ENCODE results near the gene PTPRG. TPM values are rescaled to one million over a fixed set of nuclear protein-coding genes. Genes with fewer than 3 reads are reported as not detected.
A peak's percentile ranks its signal among the peaks of the same experiment; 100 is the strongest.
"Not testable (repeated sequence)": the region's sequence is repeated elsewhere in the genome, so short reads cannot be mapped to it uniquely, and the experiment has no call there.

The PTPRG gene
- total RNA-seq, 3 donors from 2014 or later: 28.9 to 54.7 (median 40.4) TPM

DNA sequence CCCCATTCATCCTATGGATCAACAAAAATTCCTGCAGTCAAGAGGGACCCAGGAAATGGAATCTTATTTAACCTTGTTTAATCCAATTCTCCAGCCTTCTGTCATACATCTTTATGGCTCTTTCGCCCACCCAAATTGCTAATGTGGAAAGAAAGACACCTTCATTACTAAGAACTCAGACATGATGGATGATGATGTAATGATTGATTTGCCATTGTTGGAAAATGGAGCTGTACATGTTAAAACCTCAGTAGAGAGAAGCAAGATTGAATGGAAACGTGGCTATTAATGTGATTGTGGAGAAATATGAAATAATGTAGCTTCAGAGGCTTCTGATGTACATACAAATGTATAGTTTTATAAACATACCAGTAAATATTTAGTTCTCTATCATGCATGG is 15.7 kb upstream of the PTPRG start:
- no peaks in the 10 kb centered on the region for H3K9me3 ChIP-seq
- intact Hi-C loops (cut with DNase I, micrococcal nuclease): no loop called here

DNA sequence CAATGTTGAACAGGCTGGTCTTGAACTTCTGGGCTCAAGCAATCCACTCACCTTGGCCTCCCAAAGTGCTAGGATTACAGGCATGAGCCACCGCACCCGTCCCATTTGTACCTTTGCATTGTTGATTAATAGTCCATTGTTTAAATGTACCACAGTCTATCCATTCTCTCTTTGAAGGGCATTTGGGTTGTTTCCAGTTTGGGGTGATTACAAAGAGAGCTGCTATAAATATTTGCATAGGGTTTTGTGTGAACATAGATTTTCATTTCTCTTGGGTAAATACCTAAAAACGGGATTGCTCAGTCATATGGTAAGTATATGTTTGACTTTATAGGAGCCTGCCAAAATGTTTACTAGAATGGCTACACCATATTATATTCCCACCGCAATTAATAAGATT is 13.7 kb upstream of the PTPRG start:
- no peak for ATAC-seq
- TF ChIP-seq, protein P1, sequence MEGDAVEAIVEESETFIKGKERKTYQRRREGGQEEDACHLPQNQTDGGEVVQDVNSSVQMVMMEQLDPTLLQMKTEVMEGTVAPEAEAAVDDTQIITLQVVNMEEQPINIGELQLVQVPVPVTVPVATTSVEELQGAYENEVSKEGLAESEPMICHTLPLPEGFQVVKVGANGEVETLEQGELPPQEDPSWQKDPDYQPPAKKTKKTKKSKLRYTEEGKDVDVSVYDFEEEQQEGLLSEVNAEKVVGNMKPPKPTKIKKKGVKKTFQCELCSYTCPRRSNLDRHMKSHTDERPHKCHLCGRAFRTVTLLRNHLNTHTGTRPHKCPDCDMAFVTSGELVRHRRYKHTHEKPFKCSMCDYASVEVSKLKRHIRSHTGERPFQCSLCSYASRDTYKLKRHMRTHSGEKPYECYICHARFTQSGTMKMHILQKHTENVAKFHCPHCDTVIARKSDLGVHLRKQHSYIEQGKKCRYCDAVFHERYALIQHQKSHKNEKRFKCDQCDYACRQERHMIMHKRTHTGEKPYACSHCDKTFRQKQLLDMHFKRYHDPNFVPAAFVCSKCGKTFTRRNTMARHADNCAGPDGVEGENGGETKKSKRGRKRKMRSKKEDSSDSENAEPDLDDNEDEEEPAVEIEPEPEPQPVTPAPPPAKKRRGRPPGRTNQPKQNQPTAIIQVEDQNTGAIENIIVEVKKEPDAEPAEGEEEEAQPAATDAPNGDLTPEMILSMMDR (IDR thresholded peaks at IDR 0.05): no peak

More for the DNA sequence above, 15.7 kb upstream of the PTPRG start:
- no peak overlapping the region for H3K4me3 ChIP-seq
- ATAC-seq (no peak), DNase-seq (no peak)
- H3K4me1 ChIP-seq (ENCODE audit: low read depth): no peaks in the 10 kb centered on the region
- TF ChIP-seq, protein P1 (IDR thresholded peaks at IDR 0.05): no peak
- H3K36me3 ChIP-seq (ENCODE audit: low read depth): no peaks in the 10 kb centered on the region

DNA sequence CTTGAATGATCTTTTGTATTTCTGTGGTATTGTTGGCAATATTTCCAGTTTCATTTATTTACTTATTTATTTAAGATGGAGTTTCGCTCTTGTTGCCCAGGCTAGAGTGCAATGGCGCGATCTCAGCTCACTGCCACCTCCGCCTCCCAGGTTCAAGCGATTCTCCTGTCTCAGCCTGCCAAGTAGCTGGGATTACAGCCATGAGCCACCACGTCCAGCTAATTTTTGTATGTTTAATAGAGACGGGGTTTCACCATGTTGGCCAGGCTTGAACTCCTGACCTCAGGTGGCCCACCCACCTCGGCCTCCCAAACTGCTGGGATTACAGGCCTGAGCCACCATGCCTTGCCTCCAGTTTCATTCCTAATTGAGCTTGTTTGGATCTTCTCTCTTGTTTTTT is 8.7 kb upstream of the PTPRG start:
- intact Hi-C loops (cut with DNase I, micrococcal nuclease); DNase-seq; H3K4me1 ChIP-seq (ENCODE audit: low read depth); ATAC-seq; H3K36me3 ChIP-seq (ENCODE audit: low read depth); H3K9me3 ChIP-seq; H3K4me3 ChIP-seq: not testable (repeated sequence)

More for the DNA sequence above, 13.7 kb upstream of the PTPRG start:
- no peak for DNase-seq
- H3K36me3 ChIP-seq (ENCODE audit: low read depth): no peaks in the 10 kb centered on the region
- H3K9me3 ChIP-seq: no peaks in the 10 kb centered on the region
- intact Hi-C loops (cut with DNase I, micrococcal nuclease): no loop called here
- H3K4me3 ChIP-seq: no peak overlapping the region
- no peaks in the 10 kb centered on the region for H3K4me1 ChIP-seq (ENCODE audit: low read depth)

DNA sequence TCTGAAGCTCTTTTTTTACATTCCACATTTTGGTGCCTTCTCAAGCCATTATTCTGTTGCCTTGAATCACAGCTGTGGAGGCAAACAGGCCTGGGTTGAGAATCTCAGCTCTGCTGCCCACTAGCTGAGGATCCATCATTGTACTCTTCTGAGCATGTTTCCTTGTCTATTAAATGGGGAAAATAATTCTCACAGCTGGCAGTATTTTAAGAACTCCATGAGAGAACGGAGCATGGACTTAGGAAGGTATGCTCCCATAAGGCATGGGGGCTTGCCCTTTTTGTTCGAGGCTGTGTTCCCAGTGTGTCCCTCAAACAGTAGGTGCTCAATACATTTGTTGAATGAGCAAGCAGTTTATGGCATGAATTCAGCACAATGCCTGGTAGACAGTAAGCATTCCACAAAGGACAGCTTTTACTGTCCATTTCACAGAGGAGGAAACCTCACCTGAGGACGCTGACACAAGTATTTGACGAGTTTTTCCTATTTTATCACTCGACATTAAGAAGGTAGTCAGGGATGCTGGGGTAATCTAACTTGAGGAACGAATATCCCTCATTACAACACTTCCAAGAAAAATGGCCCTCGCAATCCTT is 2.1 kb upstream of the PTPRG start:
- H3K9me3 ChIP-seq: no peaks in the 10 kb centered on the region
- H3K4me3 ChIP-seq: no peak overlapping the region
- no peaks in the 10 kb centered on the region for H3K36me3 ChIP-seq (ENCODE audit: low read depth)
- H3K4me1 ChIP-seq (ENCODE audit: low read depth): no peaks in the 10 kb centered on the region
- ATAC-seq (no peak), DNase-seq (no peak)
- TF ChIP-seq, protein P1 (IDR thresholded peaks at IDR 0.05): no peak
- intact Hi-C loops (cut with DNase I, micrococcal nuclease): no loop called here

DNA sequence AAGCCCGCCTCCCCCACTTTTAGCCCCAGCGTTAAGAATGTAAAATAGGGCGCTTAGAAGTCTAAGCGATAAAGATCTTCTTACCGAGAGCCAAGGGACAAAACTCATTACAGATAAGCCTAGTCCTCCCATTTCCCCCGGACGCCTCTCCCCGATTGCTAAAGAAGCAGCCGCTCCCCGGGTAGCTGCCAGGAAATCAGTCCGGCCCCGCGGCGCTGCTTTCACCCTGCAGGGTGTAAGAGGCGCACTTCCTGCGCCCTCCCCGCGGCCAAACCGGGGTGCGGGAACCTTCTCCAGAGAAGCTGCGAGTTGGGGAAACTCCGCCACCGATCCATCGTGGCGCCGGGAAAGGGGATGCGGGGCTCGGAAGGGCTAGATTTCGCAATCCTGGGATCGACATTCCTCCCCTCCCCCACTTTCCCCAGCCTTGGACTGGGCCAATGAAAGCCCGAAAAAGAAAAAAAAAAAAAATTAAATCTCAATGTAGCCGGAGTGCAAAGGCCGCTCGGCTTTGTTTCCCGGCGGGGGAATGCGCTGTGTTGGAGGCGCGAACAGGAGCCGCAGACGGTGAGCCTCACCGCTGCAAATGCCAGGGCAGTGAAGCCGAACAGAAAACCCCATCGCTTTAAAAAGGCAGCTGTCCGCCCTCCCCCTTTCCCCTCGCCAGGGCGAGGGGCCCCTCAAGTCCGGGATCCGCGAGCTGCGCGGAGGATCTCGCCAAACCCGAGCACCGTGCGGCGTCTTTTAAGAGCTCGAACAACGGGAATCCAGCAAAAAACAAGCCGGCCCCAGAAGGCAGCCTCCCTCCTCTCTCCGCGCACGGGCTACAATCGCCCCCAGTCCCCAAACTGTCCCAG is 626 bp upstream of the PTPRG start:
- ATAC-seq (peak; percentile 63), DNase-seq (peak; percentile 82 to 88 (median 87))
- TF ChIP-seq, protein P1 (IDR thresholded peaks at IDR 0.05): no peak
- intact Hi-C loops (cut with DNase I, micrococcal nuclease): loop anchor here (10.0 kb wide), 3 partner anchors 84 to 624 kb away; no protein-coding TSS in a partner anchor
- peak overlapping the region; percentile 61 for H3K4me3 ChIP-seq
- no peaks in the 10 kb centered on the region for H3K9me3 ChIP-seq
- no peaks in the 10 kb centered on the region for H3K36me3 ChIP-seq (ENCODE audit: low read depth)
- H3K4me1 ChIP-seq (ENCODE audit: low read depth): no peaks in the 10 kb centered on the region

All from mucosa of descending colon (tissue), 3 donors.